SU-DHL-6 (cell line): ENCODE measurements around the gene MOCOS.

Experiments
- H2AFZ ChIP-seq: fragments of 200-600 bp; sonication (generic); 2 replicates; pipeline ENCODE4 v1.6.1; 2014; ENCODE audit warnings: low read depth, mild to moderate bottlenecking, moderate library complexity, mixed read lengths, antibody characterized with exemption, low read length; ENCODE audit not compliant: severe bottlenecking
- H3F3A ChIP-seq: fragments of 200-600 bp; shearing (Covaris generic); 2 replicates; pipeline ENCODE4 v1.6.0; 2016; ENCODE audit warnings: antibody characterized with exemption, mild to moderate bottlenecking; ENCODE audit not compliant: insufficient read depth
- H3K27ac ChIP-seq: fragments of 200-600 bp; sonication (generic); 2 replicates; pipeline ENCODE4 v1.5.1; 2016; ENCODE audit warnings: low read depth, mild to moderate bottlenecking, low read length, moderate library complexity, mixed read lengths
- H3K27me3 ChIP-seq: fragments of 200-600 bp; sonication (generic), shearing (Covaris generic); 2 replicates; pipeline ENCODE4 v1.6.0; 2014; ENCODE audit warnings: mild to moderate bottlenecking, low read length
- H3K36me3 ChIP-seq: fragments of 200-600 bp; sonication (generic); 2 replicates; pipeline ENCODE4 v1.6.1; 2014; ENCODE audit warnings: mild to moderate bottlenecking, low read length, mixed read lengths
- H3K4me2 ChIP-seq: fragments of 300-600, 200-600 bp; shearing (Covaris generic), sonication (generic); 2 replicates; pipeline ENCODE4 v1.6.0; 2014; ENCODE audit warnings: low read length, low read depth, mild to moderate bottlenecking; ENCODE audit not compliant: poor library complexity, severe bottlenecking
- H3K4me3 ChIP-seq: fragments of 200-600 bp; sonication (generic); 2 replicates; pipeline ENCODE4 v1.5.1; 2014; ENCODE audit warnings: antibody characterized with exemption, low read length, mild to moderate bottlenecking, mixed read lengths; ENCODE audit not compliant: insufficient read depth, poor library complexity, severe bottlenecking
- H3K79me2 ChIP-seq: fragments of 200-600 bp; sonication (generic); 2 replicates; pipeline ENCODE4 v1.6.1; 2014; ENCODE audit warnings: mild to moderate bottlenecking, low read length, moderate library complexity; ENCODE audit not compliant: insufficient read depth
- H3K9ac ChIP-seq: fragments of 200-600 bp; sonication (generic); 2 replicates; pipeline ENCODE4 v1.7.0; 2014; ENCODE audit warnings: mild to moderate bottlenecking, low read length
- H3K9me2 ChIP-seq: fragments of 200-600 bp; sonication (generic); replicated peaks from 2 replicates; pipeline ENCODE4 v1.6.1; 2014; ENCODE audit warnings: low read length; ENCODE audit not compliant: insufficient read depth
- H3K9me3 ChIP-seq: fragments of 200-600 bp; sonication (generic); 2 replicates; pipeline ENCODE4 v1.6.1; 2014; ENCODE audit warnings: low read length, mixed read lengths; ENCODE audit not compliant: insufficient read depth
- H4K20me1 ChIP-seq: fragments of 200-600 bp; sonication (generic); 2 replicates; pipeline ENCODE4 v1.6.1; 2014; ENCODE audit warnings: low read depth, mild to moderate bottlenecking, antibody characterized with exemption, low read length, moderate library complexity, mixed read lengths
- EZH2phosphoT487 ChIP-seq: fragments of 200-600 bp; sonication (generic), shearing (Covaris generic); conservative IDR thresholded peaks from 2 replicates; pipeline ENCODE4 v1.6.1; 2018; ENCODE audit warnings: mild to moderate bottlenecking, antibody characterized with exemption, low read length, moderate library complexity, mixed read lengths
- TF ChIP-seq, protein P1 (sequence below): fragments of 200-600 bp; sonication (generic); IDR thresholded peaks from one replicate; pipeline ENCODE4 v1.5.1; 2017; ENCODE audit warnings: antibody characterized with exemption, mild to moderate bottlenecking, low read length, moderate library complexity; ENCODE audit not compliant: insufficient read depth, poor library complexity, severe bottlenecking

MOCOS gene

DNA sequence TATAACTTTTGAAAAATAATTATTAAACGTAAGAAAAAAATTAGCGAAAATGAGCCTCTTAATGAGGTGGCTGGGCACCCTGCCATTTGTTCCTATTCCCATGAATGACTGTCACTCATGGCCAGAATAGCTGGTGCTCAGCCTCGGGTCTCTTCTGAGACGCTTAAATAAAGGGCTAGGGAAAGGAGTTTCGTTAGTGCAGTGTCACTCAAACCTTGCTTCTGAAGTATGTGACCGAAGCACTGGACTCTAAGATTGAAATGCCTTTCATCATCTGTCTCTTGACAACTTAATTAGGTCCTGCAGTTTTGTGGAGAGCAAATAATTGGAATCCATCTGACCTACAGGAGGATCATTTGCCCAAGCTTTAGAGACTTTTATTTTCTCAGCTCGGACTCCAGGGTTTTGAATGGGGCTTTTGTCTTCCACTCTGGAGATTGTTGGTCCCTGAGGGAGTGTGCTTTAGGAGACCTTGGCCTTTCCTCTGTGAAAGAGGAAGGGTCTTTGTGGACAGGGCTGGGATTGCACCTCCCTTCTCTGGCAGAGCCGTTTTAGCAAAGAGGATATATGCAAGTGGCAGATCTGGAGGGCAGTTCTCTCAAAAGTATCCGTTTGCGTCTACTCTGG is 67.9 kb downstream of the MOCOS start:
- Histone ChIP-seq H3K9me3 (no peaks in the 10 kb centered on the region), H2AFZ (no peak overlapping the region), H3K4me3 (no peak overlapping the region), H3K79me2 (no peaks in the 10 kb centered on the region), H3K9ac (no peak overlapping the region), H3K9me2 (no peaks in the 10 kb centered on the region), H3F3A (no peaks in the 10 kb centered on the region), H3K27me3 (no peaks in the 10 kb centered on the region), H4K20me1 (no peaks in the 10 kb centered on the region), H3K27ac (no peak overlapping the region), H3K4me2 (no peak overlapping the region), H3K36me3 (no peaks in the 10 kb centered on the region)
- TF ChIP-seq EZH2phosphoT487 = no peak
- TF ChIP-seq, protein P1, sequence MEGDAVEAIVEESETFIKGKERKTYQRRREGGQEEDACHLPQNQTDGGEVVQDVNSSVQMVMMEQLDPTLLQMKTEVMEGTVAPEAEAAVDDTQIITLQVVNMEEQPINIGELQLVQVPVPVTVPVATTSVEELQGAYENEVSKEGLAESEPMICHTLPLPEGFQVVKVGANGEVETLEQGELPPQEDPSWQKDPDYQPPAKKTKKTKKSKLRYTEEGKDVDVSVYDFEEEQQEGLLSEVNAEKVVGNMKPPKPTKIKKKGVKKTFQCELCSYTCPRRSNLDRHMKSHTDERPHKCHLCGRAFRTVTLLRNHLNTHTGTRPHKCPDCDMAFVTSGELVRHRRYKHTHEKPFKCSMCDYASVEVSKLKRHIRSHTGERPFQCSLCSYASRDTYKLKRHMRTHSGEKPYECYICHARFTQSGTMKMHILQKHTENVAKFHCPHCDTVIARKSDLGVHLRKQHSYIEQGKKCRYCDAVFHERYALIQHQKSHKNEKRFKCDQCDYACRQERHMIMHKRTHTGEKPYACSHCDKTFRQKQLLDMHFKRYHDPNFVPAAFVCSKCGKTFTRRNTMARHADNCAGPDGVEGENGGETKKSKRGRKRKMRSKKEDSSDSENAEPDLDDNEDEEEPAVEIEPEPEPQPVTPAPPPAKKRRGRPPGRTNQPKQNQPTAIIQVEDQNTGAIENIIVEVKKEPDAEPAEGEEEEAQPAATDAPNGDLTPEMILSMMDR = no peak

DNA sequence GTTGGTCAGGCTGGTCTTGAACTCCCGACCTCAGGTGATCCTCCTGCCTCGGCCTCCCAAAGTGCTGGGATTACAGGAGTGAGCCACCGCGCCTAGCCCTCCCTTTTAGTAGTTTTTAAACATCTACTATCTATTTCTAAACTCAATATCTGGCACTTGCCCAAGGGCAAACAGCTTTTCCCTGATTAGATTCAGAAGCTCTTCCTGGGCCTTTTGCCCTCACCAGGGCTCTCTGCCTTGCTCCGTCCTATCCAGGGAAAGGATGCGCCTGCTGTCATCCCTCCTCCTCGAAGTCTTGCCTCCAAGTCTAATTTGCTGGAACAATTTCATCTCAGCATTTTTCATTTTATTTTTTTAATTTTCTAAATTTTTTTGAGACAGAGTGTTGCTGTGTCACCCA is 68.8 kb downstream of the MOCOS start:
- TF ChIP-seq, protein P1 = no peak
- TF ChIP-seq EZH2phosphoT487 = no peak
- Histone ChIP-seq H3K27ac (no peak overlapping the region), H3K4me2 (no peak overlapping the region), H2AFZ (no peak overlapping the region), H4K20me1 (no peaks in the 10 kb centered on the region), H3K36me3 (no peaks in the 10 kb centered on the region), H3K9me2 (no peaks in the 10 kb centered on the region), H3F3A (no peaks in the 10 kb centered on the region), H3K27me3 (no peaks in the 10 kb centered on the region), H3K4me3 (no peak overlapping the region), H3K9ac (no peak overlapping the region), H3K79me2 (no peaks in the 10 kb centered on the region), H3K9me3 (no peaks in the 10 kb centered on the region)

DNA sequence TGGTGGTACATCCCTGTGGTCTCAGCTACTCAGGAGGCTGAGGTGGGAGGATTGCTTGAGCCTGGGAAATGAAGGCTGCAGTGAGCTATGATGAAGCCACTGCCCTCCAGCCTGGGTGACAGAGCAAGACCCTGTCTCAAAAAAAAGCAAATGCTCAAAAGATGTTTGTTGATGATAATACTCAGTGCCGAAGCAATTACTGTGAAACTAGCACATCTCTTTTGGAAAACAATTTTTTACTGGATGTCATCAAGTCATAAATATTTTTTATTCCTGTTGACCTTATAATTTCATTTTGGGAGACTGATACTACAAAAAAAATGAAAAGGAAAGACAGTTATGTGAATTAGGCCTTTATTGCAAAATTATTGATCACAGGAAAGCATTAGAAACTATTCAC is 75.7 kb downstream of the MOCOS start:
- no peak overlapping the region for H3K4me3 ChIP-seq
- H2AFZ ChIP-seq = no peak overlapping the region
- H3K9ac ChIP-seq = no peak overlapping the region
- H3K4me2 ChIP-seq = no peak overlapping the region
- no peaks in the 10 kb centered on the region for H4K20me1 ChIP-seq
- no peaks in the 10 kb centered on the region for H3K27me3 ChIP-seq
- H3K79me2 ChIP-seq = no peaks in the 10 kb centered on the region
- no peak overlapping the region for H3K27ac ChIP-seq
- H3K9me2 ChIP-seq = no peaks in the 10 kb centered on the region
- H3K9me3 ChIP-seq = no peaks in the 10 kb centered on the region
- H3F3A ChIP-seq = no peaks in the 10 kb centered on the region
- H3K36me3 ChIP-seq = no peaks in the 10 kb centered on the region
- no peak for TF ChIP-seq EZH2phosphoT487
- TF ChIP-seq, protein P1 = no peak
